T-helper 1 cell treated with Interleukin-12 subunit alpha and Interleukin-12 subunit beta and Interleukin-4 antibody, amounts not matched to agents 30 ng/mL and 1 ng/mL, for 36 hours (primary cell): Measurements from ENCODE around the gene NPTN. TPM values are rescaled to one million over a fixed set of nuclear protein-coding genes. Genes with fewer than 3 reads are reported as not detected.
"Not testable (repeated sequence)": the region's sequence is repeated elsewhere in the genome, so short reads cannot be mapped to it uniquely, and the experiment has no call there.

Source experiments
- intact Hi-C: fragments of 100-400 bp; cut with micrococcal nuclease; formaldehyde crosslinking; loops from one replicate; pipeline ENCODE4 v1.15.1; 2024
- total RNA-seq: library from RNA; stranded (reverse); gene quantifications from 2 replicates; pipeline ENCODE4 v1.2.3, GENCODE V29; 2022

The NPTN gene
- total RNA-seq, 1 donor from 2014 or later = 83.2 TPM

DNA sequence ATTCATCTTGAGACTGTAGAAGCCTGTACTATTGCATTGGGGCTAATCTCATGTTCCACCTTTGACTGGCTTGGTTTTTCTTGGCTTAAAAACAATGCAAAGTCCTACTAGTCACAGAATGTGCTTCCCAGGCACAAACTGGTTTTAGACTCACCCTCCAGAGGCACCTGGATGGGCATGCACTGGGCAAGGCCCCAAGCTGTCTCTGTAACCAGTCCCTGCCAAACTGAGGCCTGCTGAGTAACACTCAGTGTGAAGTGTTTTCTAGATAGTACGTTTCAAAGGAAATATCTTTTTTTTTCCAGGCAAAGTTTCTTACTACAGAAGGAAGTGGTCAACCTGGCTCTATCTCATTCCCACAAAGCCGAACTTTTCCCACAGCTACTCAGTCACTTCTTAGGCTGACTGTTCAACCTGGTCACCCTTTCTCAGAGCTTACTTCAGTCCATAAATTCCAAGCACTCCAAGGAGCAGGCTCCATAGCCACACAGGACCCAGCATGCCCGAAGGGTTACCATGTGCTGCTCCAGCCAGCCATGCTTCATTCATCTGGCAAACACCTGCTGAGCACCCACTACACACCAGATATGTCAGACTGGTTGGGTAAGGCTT is 57.4 kb downstream of the NPTN start:
- intact Hi-C loops = no loop called here

- intact Hi-C loops = no loop called here
These were observed 59.6 kb downstream of the NPTN start for GRCh38 chr15:73573572-73573971.

DNA sequence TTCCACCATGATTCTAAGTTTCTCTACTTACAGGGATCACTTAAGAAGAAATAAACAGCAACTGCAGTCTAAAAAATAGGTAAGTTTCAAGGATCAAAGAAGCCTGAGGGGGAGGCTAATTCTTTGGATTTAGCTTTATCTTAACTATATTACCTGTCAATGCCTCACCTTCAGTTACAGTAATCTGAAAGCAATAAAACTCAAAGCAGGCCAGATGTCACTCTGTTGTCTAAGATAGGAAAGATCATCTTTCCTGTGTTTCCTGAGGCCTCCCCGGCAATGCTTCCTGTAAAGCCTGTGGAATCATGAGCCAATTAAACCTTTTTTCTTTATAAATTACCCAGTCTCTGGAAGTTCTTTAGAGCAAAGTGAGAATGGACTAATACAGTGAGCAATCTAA is 60.2 kb downstream of the NPTN start:
- intact Hi-C loops = no loop called here

GRCh38 chr15:73572296-73572695 is 60.9 kb downstream of the NPTN start:
- intact Hi-C loops = no loop called here

DNA sequence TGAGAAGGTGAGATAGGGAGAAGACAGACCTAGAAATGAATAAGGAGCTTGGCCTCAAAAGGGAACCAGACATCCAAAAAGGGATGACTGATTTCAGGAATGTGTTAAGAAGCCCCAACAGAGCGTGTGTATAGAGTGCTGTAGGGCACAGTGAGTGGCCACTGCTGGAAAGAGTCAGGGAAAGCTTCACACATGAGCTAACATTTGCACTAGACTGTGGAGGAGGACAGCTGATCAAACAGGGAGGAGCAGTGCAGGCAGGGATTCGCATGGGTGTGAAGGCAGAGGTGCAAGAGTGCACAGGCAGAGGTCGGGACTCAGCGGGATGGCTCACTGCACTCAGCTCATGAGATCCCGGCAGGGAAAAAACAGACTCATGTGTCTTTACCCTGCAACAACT is 61.8 kb downstream of the NPTN start:
- intact Hi-C loops = loop anchor here (2.0 kb wide), 1 partner anchor 13 kb away; no protein-coding TSS in a partner anchor

DNA sequence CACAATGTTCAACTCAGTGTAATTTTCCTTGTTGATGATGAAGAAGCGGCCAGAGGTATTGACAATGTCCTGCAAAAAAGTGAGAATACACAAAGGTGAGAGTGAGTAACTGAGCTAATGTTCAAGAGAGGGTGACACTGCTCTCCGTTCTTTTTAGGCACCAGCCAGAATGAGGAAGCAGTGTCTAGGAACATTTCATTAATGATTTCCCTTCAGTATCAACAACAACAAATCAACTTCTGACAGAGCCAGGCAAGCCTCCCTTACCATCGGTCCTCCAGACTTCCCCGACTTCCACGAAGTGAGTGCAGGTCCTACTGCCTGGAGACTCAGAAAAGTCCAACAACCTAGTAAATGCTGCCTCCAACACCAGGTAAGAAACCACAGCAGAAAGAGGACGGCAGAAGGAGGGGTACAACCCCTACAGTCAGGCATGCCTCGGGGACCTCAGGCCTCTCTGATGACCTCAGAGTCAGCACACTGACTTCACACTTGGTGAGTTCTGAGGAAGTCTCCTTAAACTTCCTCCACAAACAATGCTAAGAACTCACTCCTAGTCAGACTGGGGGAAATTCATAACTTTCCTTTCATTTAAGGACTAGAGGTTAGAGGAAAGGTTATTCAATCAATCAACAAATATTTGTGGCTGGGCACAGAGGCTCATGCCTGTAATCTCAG is 62.7 kb downstream of the NPTN start:
- intact Hi-C loops = loop anchor here (2.0 kb wide), 1 partner anchor 14 kb away; no protein-coding TSS in a partner anchor

GRCh38 chr15:73569361-73569760 is 63.8 kb downstream of the NPTN start:
- intact Hi-C loops = loop anchor here (2.0 kb wide), 1 partner anchor 67 kb away; no protein-coding TSS in a partner anchor

DNA sequence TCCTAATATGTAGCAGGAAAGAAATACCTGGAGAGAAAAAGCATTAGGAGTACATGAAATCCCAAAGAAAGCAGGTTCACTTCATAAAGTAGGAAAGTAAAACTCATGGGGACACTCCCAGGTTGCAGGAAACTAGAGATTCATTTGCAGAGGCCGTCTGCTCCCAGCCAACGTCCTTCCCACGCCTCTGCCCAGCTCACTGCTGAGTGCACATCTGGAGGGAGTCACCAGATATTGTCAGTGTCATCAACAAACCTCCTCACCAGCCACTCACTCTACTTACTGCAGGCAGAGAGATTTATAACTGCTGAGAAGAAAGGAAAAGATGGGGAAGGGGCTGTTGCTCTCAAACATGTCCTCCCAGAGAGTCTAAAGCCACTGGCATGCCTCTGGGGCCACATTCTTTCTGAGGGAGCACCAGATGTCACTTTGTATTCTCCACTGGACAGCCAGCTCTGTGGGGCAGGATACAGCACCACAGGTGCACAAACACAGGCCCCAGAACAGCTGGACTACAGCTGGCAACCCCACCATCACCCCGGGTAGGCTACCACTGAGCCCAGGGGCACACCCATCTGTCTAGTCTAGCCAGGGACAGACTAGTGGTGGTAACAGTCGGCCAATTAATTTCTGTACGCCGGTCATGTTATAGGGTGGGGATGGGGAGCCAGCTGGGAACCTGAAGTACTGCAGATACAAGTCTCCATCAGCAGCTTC is 64.5 kb downstream of the NPTN start:
- intact Hi-C loops = loop anchor here (2.0 kb wide), 1 partner anchor 68 kb away; no protein-coding TSS in a partner anchor

DNA sequence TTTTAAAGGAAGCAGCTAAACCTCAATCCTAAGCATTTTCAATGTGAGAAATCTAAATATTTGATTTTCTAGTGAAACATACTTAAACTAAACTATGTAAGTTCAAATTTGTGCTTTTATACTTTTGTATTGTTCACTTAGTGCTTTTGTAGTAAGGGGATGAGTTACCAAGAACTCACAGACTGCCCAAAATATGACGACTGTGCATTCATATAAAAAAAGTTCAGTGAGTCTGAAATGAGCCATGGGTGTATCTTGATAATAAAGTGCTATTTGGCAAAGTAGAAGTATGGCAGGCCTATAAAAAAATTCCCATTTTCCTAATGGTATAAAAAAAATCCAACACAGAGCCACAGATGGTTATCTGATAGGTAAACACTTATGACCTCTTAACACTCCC is 66.2 kb downstream of the NPTN start:
- intact Hi-C loops = no loop called here

DNA sequence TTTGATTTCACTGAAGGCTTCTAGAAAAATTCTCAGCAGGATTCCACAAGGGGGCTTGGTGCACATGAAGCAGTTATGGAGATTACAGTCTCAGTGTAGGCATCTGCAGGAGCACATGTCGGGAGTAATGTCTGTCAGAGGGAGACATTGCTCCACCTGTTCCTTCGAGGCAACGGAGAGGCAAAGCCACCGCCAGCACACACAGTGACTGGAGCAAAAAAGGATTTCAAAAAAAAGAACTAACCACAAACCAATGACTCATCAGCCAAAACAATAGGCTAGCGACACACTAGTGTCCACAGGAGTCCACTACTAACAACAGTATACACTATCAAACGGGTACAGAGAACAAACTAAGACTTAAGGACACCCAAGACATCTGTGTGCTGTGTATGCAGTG is 68.9 kb downstream of the NPTN start:
- intact Hi-C loops = loop anchor here (5.0 kb wide), 2 partner anchors 38 to 322 kb away; no protein-coding TSS in a partner anchor

- intact Hi-C loops = loop anchor here (1.0 to 5.0 kb wide), 5 partner anchors 42 to 318 kb away; no protein-coding TSS in a partner anchor
These were observed 72.6 kb downstream of the NPTN start for GRCh38 chr15:73560501-73561117.

DNA sequence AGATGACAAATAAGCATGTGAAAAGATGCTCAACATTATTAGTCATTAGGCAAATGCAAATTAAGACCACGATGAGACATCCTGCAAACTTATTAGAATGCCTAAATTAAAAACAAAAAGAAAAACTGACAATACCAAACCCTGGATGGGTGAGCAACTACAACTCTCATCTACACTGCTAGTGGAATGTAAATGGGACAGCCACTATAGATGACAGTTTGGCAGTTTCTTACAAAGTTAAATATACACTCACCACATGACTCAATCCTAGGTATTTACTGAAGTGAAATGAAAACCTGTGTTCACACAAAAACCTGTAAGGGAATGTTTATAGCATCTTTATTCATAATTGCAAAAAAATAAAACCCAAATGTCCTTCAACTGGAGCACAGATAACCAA is 74.7 kb downstream of the NPTN start:
- intact Hi-C loops = loop anchor here (10.0 kb wide), 1 partner anchor 254 kb away; no protein-coding TSS in a partner anchor

GRCh38 chr15:73555080-73555479 is 78.1 kb downstream of the NPTN start:
- intact Hi-C loops = loop anchor here (10.0 kb wide), 1 partner anchor 250 kb away; no protein-coding TSS in a partner anchor

- intact Hi-C loops = loop anchor here (10.0 kb wide), 1 partner anchor 245 kb away; no protein-coding TSS in a partner anchor
These were observed 83.0 kb downstream of the NPTN start for GRCh38 chr15:73550190-73550589.

DNA sequence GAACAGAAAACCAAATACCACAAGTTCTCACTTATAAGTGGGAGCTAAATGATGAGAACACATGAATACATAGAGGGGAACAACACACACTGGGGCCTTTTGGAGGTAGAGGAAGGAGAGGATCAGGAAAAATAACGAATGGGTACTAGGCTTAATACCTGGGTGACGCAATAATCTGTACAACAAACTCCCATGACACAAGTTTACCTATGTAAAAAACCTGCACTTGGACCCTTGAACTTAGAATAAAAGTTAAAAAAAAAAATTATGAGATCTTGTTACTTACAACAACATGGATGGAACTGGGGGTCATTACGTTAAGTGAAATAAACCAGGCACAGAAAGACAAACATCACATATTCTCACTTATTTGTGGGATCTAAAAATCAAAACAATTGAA is 84.3 kb downstream of the NPTN start:
- intact Hi-C loops = not testable (repeated sequence)

GRCh38 chr15:73541479-73541878 is 91.7 kb downstream of the NPTN start:
- intact Hi-C loops = no loop called here

DNA sequence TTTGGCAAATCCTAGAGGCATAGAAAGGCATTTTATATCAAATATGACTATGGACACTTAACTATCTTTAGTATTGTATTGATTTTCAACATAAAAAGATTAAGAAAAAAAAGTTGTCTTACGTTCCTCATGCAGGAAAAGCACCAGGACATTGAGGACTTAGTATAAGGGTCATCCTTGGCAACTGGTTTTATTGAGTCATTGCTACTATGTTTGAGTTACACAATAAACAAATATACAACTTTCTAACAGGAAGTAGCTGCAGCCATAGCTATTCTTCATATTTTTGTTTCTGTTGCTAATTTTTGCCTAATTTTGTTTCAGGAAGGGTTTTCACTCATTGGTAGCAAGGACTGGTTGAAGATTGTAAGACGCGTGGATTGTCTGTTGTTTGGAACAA is 93.0 kb downstream of the NPTN start:
- intact Hi-C loops = no loop called here

GRCh38 chr15:73539212-73540128 is 93.7 kb downstream of the NPTN start:
- intact Hi-C loops = no loop called here

- intact Hi-C loops = no loop called here
These were observed 94.5 kb downstream of the NPTN start for GRCh38 chr15:73538563-73539211.

- intact Hi-C loops = no loop called here
These were observed 95.1 kb downstream of the NPTN start for GRCh38 chr15:73538123-73538522.
